Smooth muscle cell (in vitro differentiated cells): ENCODE results near the gene ERC1. TPM values are rescaled to one million over a fixed set of nuclear protein-coding genes. Genes with fewer than 3 reads are reported as not detected.

Source experiments
- DNase-seq: peaks from one replicate; lab custom pipeline; 2025; ENCODE audit not compliant: unreplicated experiment; lab: John Stamatoyannopoulos, UW
- H2AFZ ChIP-seq: fragments of 200-600 bp; sonication (generic); 2 replicates; pipeline ENCODE4 v1.6.0; 2016; ENCODE audit warnings: antibody characterized with exemption, low read depth, mild to moderate bottlenecking
- H3F3A ChIP-seq: fragments of 200-600 bp; sonication (generic); 2 replicates; pipeline ENCODE4 v1.6.0; 2017; ENCODE audit warnings: antibody characterized with exemption, low read depth
- H3K27ac ChIP-seq: fragments of 200-600 bp; sonication (generic); 2 replicates; pipeline ENCODE4 v1.5.1; 2016; ENCODE audit warnings: low read depth, mild to moderate bottlenecking
- H3K27me3 ChIP-seq: fragments of 200-600 bp; sonication (generic); 2 replicates; pipeline ENCODE4 v1.6.1; 2016; ENCODE audit warnings: low read depth, mild to moderate bottlenecking
- H3K36me3 ChIP-seq: fragments of 200-600 bp; sonication (generic); 2 replicates; pipeline ENCODE4 v1.5.1; 2016; ENCODE audit warnings: low read depth
- H3K4me1 ChIP-seq: fragments of 200-600 bp; sonication (generic); 2 replicates; pipeline ENCODE4 v1.5.1; 2016; ENCODE audit warnings: low read depth
- H3K4me2 ChIP-seq: fragments of 200-600 bp; sonication (generic); 2 replicates; pipeline ENCODE4 v1.6.0; 2016; ENCODE audit warnings: mild to moderate bottlenecking
- H3K4me3 ChIP-seq: fragments of 200-600 bp; sonication (generic); 2 replicates; pipeline ENCODE4 v1.5.1; 2016; ENCODE audit warnings: mild to moderate bottlenecking
- H3K79me2 ChIP-seq: fragments of 200-600 bp; sonication (generic); 2 replicates; pipeline ENCODE4 v1.6.0; 2016; ENCODE audit warnings: low read depth, mild to moderate bottlenecking
- H3K9ac ChIP-seq: fragments of 200-600 bp; sonication (generic); 2 replicates; pipeline ENCODE4 v1.6.0; 2016; ENCODE audit warnings: low read depth
- H3K9me3 ChIP-seq: fragments of 200-600 bp; sonication (generic); replicated peaks from 2 replicates; pipeline ENCODE4 v1.5.1; 2016; ENCODE audit warnings: low read depth
- H4K20me1 ChIP-seq: fragments of 200-600 bp; sonication (generic); 2 replicates; pipeline ENCODE4 v1.6.0; 2016; ENCODE audit warnings: low read depth
- CTCF ChIP-seq: fragments of 200-600 bp; sonication (generic); IDR thresholded peaks from 2 replicates; pipeline ENCODE4 v1.5.1; 2017; ENCODE audit warnings: borderline replicate concordance, mild to moderate bottlenecking, antibody characterized with exemption; ENCODE audit not compliant: insufficient read depth, poor library complexity, severe bottlenecking
- WGBS: methylation state at CpG from one replicate; pipeline ENCODE4 v1.1.7; 2016; ENCODE audit warnings: low lambda C conversion rate; 5-methylcytosine and 5-hydroxymethylcytosine counted together
- polyA plus RNA-seq: library from polyadenylated mRNA; unstranded; fragments of >200 nt; fragmentation: Nextera tagmentation; extraction: Ambion mirVana; gene quantifications from 2 replicates; pipeline ENCODE4 v1.2.1, GENCODE V29; 2016
- total RNA-seq: library from RNA; depleted of rRNA; stranded (reverse); fragments of >200 nt; gene quantifications from 2 replicates; pipeline ENCODE4 v1.2.3, GENCODE V29; 2014

ERC1 gene
- total and polyA plus RNA-seq, 2 experiments from 2014 or later = 13.8 to 17.6 TPM

DNA sequence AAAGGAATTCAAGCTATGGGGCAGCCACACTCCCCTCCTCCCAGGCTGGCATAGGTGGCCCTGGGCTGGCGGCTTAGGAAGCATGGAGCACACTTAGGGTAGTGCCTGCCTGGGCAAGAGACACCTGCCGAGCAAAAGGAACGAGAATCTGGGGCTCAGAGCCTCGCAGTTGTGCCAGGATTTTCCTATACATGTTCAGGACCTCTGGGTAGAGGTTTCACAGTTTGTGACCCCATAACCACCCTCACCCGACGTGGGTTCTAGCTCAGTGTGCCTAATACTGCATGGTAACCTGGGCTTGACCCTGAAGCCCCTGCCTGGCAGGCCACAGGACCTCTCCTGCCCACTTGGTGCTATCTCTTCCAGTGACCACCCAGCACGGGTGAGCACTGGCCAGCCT is 503.8 kb downstream of the ERC1 start:
- no peak for TF ChIP-seq CTCF
- no peaks in the 10 kb centered on the region for H3K79me2 ChIP-seq
- H3K4me3 ChIP-seq = no peak overlapping the region
- no peak overlapping the region for H2AFZ ChIP-seq
- no peak overlapping the region for H3K27ac ChIP-seq
- no peaks in the 10 kb centered on the region for H3F3A ChIP-seq
- no peaks in the 10 kb centered on the region for H3K9me3 ChIP-seq
- 99% methylated on average over 7 of the region's 7 CpGs for WGBS
- H3K9ac ChIP-seq = no peak overlapping the region
- H3K27me3 ChIP-seq = no peaks in the 10 kb centered on the region
- H3K4me2 ChIP-seq = no peak overlapping the region
- DNase-seq = no peak
- no peaks in the 10 kb centered on the region for H4K20me1 ChIP-seq
- peaks cover under 1% of the 10 kb centered on the region for H3K4me1 ChIP-seq
- no peaks in the 10 kb centered on the region for H3K36me3 ChIP-seq

- no peaks in the 10 kb centered on the region for H3K27me3 ChIP-seq
- no peak overlapping the region for H2AFZ ChIP-seq
- H3K79me2 ChIP-seq = no peaks in the 10 kb centered on the region
- TF ChIP-seq CTCF = no peak
- H3K4me3 ChIP-seq = no peak overlapping the region
- H3K9me3 ChIP-seq = no peaks in the 10 kb centered on the region
- DNase-seq = no peak
- H3K9ac ChIP-seq = no peak overlapping the region
- H3K4me1 ChIP-seq = no peaks in the 10 kb centered on the region
- H4K20me1 ChIP-seq = no peaks in the 10 kb centered on the region
- WGBS = 89% methylated on average over 23 of the region's 23 CpGs
- H3F3A ChIP-seq = no peaks in the 10 kb centered on the region
- no peak overlapping the region for H3K27ac ChIP-seq
- no peaks in the 10 kb centered on the region for H3K36me3 ChIP-seq
- H3K4me2 ChIP-seq = no peak overlapping the region
Observed at GRCh38 chr12:1496162-1496900, 505.3 kb downstream of the ERC1 start.

- no peaks in the 10 kb centered on the region for H3K36me3 ChIP-seq
- H3K4me1 ChIP-seq = no peaks in the 10 kb centered on the region
- no peaks in the 10 kb centered on the region for H3K9me3 ChIP-seq
- no peak for TF ChIP-seq CTCF
- WGBS = 97% methylated on average over 4 of the region's 4 CpGs
- H3K9ac ChIP-seq = no peak overlapping the region
- no peaks in the 10 kb centered on the region for H3F3A ChIP-seq
- no peak for DNase-seq
- H3K79me2 ChIP-seq = no peaks in the 10 kb centered on the region
- no peaks in the 10 kb centered on the region for H4K20me1 ChIP-seq
- H3K27me3 ChIP-seq = no peaks in the 10 kb centered on the region
- H3K4me3 ChIP-seq = no peak overlapping the region
- H3K4me2 ChIP-seq = no peak overlapping the region
- H2AFZ ChIP-seq = no peak overlapping the region
- no peak overlapping the region for H3K27ac ChIP-seq
Observed at GRCh38 chr12:1497161-1497560, 506.1 kb downstream of the ERC1 start.

- no peaks in the 10 kb centered on the region for H3K27me3 ChIP-seq
- H3F3A ChIP-seq = no peaks in the 10 kb centered on the region
- no peak overlapping the region for H3K4me3 ChIP-seq
- no peaks in the 10 kb centered on the region for H3K9me3 ChIP-seq
- no peaks in the 10 kb centered on the region for H3K36me3 ChIP-seq
- H3K9ac ChIP-seq = no peak overlapping the region
- no peak for TF ChIP-seq CTCF
- DNase-seq = no peak
- no peak overlapping the region for H3K4me2 ChIP-seq
- no peaks in the 10 kb centered on the region for H3K79me2 ChIP-seq
- H3K4me1 ChIP-seq = no peaks in the 10 kb centered on the region
- no peak overlapping the region for H3K27ac ChIP-seq
- WGBS = 86% methylated on average over 18 of the region's 18 CpGs
- H4K20me1 ChIP-seq = no peaks in the 10 kb centered on the region
- no peak overlapping the region for H2AFZ ChIP-seq
Observed at GRCh38 chr12:1498199-1498740, 507.2 kb downstream of the ERC1 start.
